ENCODE measurements around the gene TRIM44. TPM values are rescaled to one million over a fixed set of nuclear protein-coding genes. Genes with fewer than 3 reads are reported as not detected.

The TRIM44 gene
- total RNA-seq, 3 donors from 2014 or later: 43.0 to 83.6 (median 43.9) TPM

DNA sequence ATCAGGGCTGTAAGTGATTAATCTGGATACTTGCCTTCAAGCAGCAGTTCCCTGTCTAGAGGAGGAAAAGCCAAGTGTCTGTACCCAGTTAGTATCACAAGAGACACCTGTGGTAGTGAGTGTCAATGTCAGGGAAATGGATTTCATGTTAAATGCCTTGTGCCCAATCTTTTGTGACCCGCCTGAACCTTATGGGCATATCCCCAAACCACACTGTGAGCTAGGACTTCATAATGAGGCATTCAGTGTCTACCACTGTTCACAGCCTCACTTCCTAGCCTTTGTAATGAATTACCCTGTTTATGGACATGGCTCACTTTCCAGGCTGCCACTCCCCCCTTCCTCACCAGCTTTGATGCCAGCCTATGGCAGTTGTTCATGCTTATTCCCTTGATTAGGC, 125.1 kb downstream of the TRIM44 start:
- TF ChIP-seq, protein P1, sequence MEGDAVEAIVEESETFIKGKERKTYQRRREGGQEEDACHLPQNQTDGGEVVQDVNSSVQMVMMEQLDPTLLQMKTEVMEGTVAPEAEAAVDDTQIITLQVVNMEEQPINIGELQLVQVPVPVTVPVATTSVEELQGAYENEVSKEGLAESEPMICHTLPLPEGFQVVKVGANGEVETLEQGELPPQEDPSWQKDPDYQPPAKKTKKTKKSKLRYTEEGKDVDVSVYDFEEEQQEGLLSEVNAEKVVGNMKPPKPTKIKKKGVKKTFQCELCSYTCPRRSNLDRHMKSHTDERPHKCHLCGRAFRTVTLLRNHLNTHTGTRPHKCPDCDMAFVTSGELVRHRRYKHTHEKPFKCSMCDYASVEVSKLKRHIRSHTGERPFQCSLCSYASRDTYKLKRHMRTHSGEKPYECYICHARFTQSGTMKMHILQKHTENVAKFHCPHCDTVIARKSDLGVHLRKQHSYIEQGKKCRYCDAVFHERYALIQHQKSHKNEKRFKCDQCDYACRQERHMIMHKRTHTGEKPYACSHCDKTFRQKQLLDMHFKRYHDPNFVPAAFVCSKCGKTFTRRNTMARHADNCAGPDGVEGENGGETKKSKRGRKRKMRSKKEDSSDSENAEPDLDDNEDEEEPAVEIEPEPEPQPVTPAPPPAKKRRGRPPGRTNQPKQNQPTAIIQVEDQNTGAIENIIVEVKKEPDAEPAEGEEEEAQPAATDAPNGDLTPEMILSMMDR (IDR thresholded peaks at IDR 0.05): no peak
- DNase-seq (no peak), ATAC-seq (peak; percentile 35)
- Histone ChIP-seq H3K36me3 (ENCODE audit: low read depth) (no peaks in the 10 kb centered on the region), H3K9me3 (no peaks in the 10 kb centered on the region), H3K4me3 (no peak overlapping the region), H3K4me1 (ENCODE audit: low read depth) (no peaks in the 10 kb centered on the region)
- intact Hi-C loops (cut with DNase I, micrococcal nuclease): no loop called here

- DNase-seq: no peak
- Histone ChIP-seq H3K36me3 (ENCODE audit: low read depth) (no peaks in the 10 kb centered on the region), H3K4me1 (ENCODE audit: low read depth) (no peaks in the 10 kb centered on the region), H3K9me3 (no peaks in the 10 kb centered on the region), H3K4me3 (no peak overlapping the region)
- TF ChIP-seq, protein P1 (IDR thresholded peaks at IDR 0.05): no peak
- intact Hi-C loops (cut with DNase I, micrococcal nuclease): no loop called here
- ATAC-seq: no peak
Measured at GRCh38 chr11:35791088-35791958, 128.7 kb downstream of the TRIM44 start.

- intact Hi-C loops (cut with DNase I, micrococcal nuclease): no loop called here
- Histone ChIP-seq H3K4me1 (ENCODE audit: low read depth) (no peaks in the 10 kb centered on the region), H3K4me3 (no peak overlapping the region), H3K9me3 (no peaks in the 10 kb centered on the region), H3K36me3 (ENCODE audit: low read depth) (no peaks in the 10 kb centered on the region)
- ATAC-seq (no peak), DNase-seq (no peak)
- TF ChIP-seq, protein P1 (IDR thresholded peaks at IDR 0.05): no peak
Measured at GRCh38 chr11:35792148-35792845, 129.7 kb downstream of the TRIM44 start.

DNA sequence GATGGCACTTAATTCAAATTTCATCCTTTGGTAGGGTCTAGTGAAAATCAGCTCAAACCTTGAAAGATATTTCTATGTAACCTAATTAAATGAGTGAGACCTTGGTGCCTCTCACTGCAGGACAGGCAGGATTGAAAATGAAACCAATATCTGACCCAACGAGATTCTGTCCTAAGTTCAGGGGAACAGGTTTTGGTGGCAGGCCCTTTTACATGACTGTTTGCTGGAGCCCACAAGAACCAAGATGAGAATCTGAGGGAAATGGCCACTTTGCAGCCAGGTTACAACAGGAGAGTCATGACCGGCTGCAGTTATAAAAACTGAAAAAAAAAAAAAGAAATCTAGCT, 130.2 kb downstream of the TRIM44 start:
- no peak for ATAC-seq
- TF ChIP-seq, protein P1 (IDR thresholded peaks at IDR 0.05): no peak
- H3K4me1 ChIP-seq (ENCODE audit: low read depth): no peaks in the 10 kb centered on the region
- intact Hi-C loops (cut with DNase I, micrococcal nuclease): no loop called here
- DNase-seq: no peak
- no peak overlapping the region for H3K4me3 ChIP-seq
- no peaks in the 10 kb centered on the region for H3K36me3 ChIP-seq (ENCODE audit: low read depth)
- no peaks in the 10 kb centered on the region for H3K9me3 ChIP-seq

DNA sequence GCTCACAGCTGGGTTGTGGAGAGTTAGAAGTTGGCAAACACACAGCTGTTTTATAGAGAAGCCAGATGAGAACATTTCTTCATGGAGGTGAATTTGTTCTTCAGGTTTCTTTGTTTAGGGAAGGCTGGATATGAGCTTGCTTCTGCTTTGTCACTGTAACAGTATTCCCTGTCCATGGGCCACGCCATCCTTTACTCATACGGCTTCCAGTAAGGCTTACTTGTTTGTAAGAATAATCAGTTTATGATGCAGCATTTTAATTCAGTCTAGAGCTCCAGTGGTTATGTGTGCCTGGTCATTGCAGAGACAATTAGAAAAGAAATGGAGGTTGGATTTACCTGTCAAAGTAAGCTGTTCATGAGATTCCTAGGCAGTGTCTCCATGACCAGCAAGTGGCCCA, 131.8 kb downstream of the TRIM44 start:
- Histone ChIP-seq H3K4me3 (no peak overlapping the region), H3K36me3 (ENCODE audit: low read depth) (no peaks in the 10 kb centered on the region), H3K4me1 (ENCODE audit: low read depth) (no peaks in the 10 kb centered on the region), H3K9me3 (no peaks in the 10 kb centered on the region)
- intact Hi-C loops (cut with DNase I, micrococcal nuclease): no loop called here
- ATAC-seq: no peak
- TF ChIP-seq, protein P1 (IDR thresholded peaks at IDR 0.05): no peak
- no peak for DNase-seq
